Keratinocyte (primary cell): ENCODE data around the gene CKLF. TPM values are rescaled to one million over a fixed set of nuclear protein-coding genes. Genes with fewer than 3 reads are reported as not detected.

Source experiments
- DNase-seq: peaks from one replicate; pipeline ENCODE4 v3.0.0-alpha.2; 2011; ENCODE audit warnings: low read depth, missing footprints, low spot score
- FAIRE-seq: peaks from 2 replicates; lab custom pipeline; 2011; peaks lifted over from hg19 to GRCh38; lab: Jason Lieb, UNC
- H2AFZ ChIP-seq: 2 replicates; pipeline ENCODE4 v1.6.0; 2012; ENCODE audit warnings: low read length, control low read depth, inconsistent platforms; ENCODE audit not compliant: control insufficient read depth
- H3K27ac ChIP-seq: 2 replicates; pipeline ENCODE4 v1.5.1; 2011; ENCODE audit warnings: low read length; ENCODE audit not compliant: control insufficient read depth, insufficient read depth
- H3K27me3 ChIP-seq: 3 replicates; pipeline ENCODE4 v1.6.0; 2011; ENCODE audit warnings: low read length; ENCODE audit not compliant: control insufficient read depth, insufficient read depth; ENCODE audit errors: extremely low read depth
- H3K36me3 ChIP-seq, 2 experiments: 2 replicates in 1 of 2; 3 replicates in 1 of 2; pipeline ENCODE4 v1.5.1; 2011; ENCODE audit warnings: low read length in 2 of 2, mild to moderate bottlenecking in 1 of 2; ENCODE audit not compliant: control insufficient read depth in 2 of 2, insufficient read depth in 2 of 2; ENCODE audit errors: extremely low read depth in 1 of 2
- H3K4me1 ChIP-seq: 3 replicates; pipeline ENCODE4 v1.5.1; 2011; ENCODE audit warnings: low read length; ENCODE audit not compliant: control insufficient read depth, insufficient read depth; ENCODE audit errors: extremely low read depth
- H3K4me2 ChIP-seq: 3 replicates; pipeline ENCODE4 v1.6.0; 2011; ENCODE audit warnings: low read depth, low read length; ENCODE audit not compliant: control insufficient read depth, insufficient read depth; ENCODE audit errors: extremely low read depth
- H3K4me3 ChIP-seq, 3 experiments: fragments of 200-600 bp in 1 of 3; sonication (generic) in 1 of 3; 2 replicates in 2 of 3; 3 replicates in 1 of 3; pipeline ENCODE4 v1.5.1; 2011 to 2016; ENCODE audit warnings: low read length in 3 of 3, mild to moderate bottlenecking in 3 of 3, control low read depth in 2 of 3, inconsistent platforms in 1 of 3, low read depth in 1 of 3, mixed read lengths in 1 of 3, mixed run types in 1 of 3, moderate library complexity in 1 of 3; ENCODE audit not compliant: control insufficient read depth in 2 of 3, insufficient read depth in 2 of 3; ENCODE audit errors: extremely low read depth in 1 of 3
- H3K79me2 ChIP-seq: 2 replicates; pipeline ENCODE4 v1.6.0; 2012; ENCODE audit warnings: low read length; ENCODE audit not compliant: control insufficient read depth, insufficient read depth
- H3K9ac ChIP-seq: 3 replicates; pipeline ENCODE4 v1.6.0; 2011; ENCODE audit warnings: low read length; ENCODE audit not compliant: control insufficient read depth, insufficient read depth; ENCODE audit errors: extremely low read depth
- H3K9me1 ChIP-seq: 3 replicates; pipeline ENCODE4 v1.6.0; 2011; ENCODE audit warnings: low read length; ENCODE audit not compliant: control insufficient read depth, insufficient read depth; ENCODE audit errors: extremely low read depth
- H3K9me3 ChIP-seq: 2 replicates; pipeline ENCODE4 v1.5.1; 2012; ENCODE audit warnings: low read depth, low read length; ENCODE audit not compliant: control insufficient read depth
- H4K20me1 ChIP-seq: 3 replicates; pipeline ENCODE4 v1.6.0; 2011; ENCODE audit warnings: low read length; ENCODE audit not compliant: control insufficient read depth, insufficient read depth; ENCODE audit errors: extremely low read depth
- EZH2 ChIP-seq: IDR thresholded peaks from one replicate; pipeline ENCODE4 v1.6.1; 2012; ENCODE audit warnings: inconsistent platforms, mild to moderate bottlenecking, low read length, moderate library complexity
- dilution Hi-C: fragments of 300-500 bp; cut with MboI; formaldehyde crosslinking; loops from one replicate; pipeline ENCODE4 v1.7.0; 2020; ENCODE audit warnings: low sequenced_read_pairs; ENCODE audit not compliant: extremely low pct_ligation_motif_present
- polyA plus RNA-seq, 5 experiments: library from polyadenylated mRNA; depleted of rRNA in 3 of 5; stranded (reverse) in 3 of 5; stranded (forward) in 1 of 5; unstranded in 1 of 5; fragments of >200 nt; gene quantifications; 1 replicate in 1 of 5; 2 replicates in 3 of 5; 3 replicates in 1 of 5; pipeline versions ENCODE4 v1.2.1 to v1.2.3, GENCODE V29; 2011 to 2012; ENCODE audit warnings: missing spikeins in 2 of 5, low read depth in 1 of 5, low replicate concordance in 1 of 5
- TF ChIP-seq, protein P1 (sequence below), 3 experiments: IDR thresholded peaks in 1 of 3; conservative IDR thresholded peaks in 1 of 3; optimal IDR thresholded peaks in 1 of 3; 2 replicates in 2 of 3; 3 replicates in 1 of 3; pipeline versions ENCODE3 to v1.5.1; 2011; ENCODE audit warnings: low read length in 3 of 3, mild to moderate bottlenecking in 3 of 3, moderate library complexity in 2 of 3, control low read depth in 1 of 3, inconsistent platforms in 1 of 3; ENCODE audit not compliant: insufficient read depth in 2 of 3; ENCODE audit errors: extremely low read depth in 1 of 3

CKLF gene
- polyA plus RNA-seq, 1 donor (not counting 4 experiments of a cell fraction or from before 2014, with no cell fraction given): 38.0 TPM

DNA sequence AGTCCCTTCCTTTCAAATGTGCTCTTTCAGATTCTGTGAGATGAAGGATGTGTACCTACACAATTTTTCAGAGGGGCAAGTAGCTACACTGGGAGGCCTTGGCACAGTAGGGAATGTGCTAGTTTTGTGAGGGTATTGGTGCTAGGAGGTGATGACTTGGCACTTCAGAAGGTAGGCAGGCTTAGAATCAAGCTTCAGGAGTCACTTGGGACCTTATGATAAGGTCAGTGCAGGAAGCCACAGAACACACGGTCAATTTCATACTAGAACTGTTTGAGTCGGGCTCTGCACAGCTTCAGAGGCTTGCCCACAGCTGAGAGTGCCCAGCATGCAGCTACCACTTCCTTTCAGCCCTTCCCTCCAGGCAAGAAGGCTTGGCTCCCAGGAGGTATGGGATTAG lies 20.0 kb downstream of the CKLF start:
- TF ChIP-seq EZH2: no peak
- TF ChIP-seq, protein P1, sequence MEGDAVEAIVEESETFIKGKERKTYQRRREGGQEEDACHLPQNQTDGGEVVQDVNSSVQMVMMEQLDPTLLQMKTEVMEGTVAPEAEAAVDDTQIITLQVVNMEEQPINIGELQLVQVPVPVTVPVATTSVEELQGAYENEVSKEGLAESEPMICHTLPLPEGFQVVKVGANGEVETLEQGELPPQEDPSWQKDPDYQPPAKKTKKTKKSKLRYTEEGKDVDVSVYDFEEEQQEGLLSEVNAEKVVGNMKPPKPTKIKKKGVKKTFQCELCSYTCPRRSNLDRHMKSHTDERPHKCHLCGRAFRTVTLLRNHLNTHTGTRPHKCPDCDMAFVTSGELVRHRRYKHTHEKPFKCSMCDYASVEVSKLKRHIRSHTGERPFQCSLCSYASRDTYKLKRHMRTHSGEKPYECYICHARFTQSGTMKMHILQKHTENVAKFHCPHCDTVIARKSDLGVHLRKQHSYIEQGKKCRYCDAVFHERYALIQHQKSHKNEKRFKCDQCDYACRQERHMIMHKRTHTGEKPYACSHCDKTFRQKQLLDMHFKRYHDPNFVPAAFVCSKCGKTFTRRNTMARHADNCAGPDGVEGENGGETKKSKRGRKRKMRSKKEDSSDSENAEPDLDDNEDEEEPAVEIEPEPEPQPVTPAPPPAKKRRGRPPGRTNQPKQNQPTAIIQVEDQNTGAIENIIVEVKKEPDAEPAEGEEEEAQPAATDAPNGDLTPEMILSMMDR (optimal IDR thresholded peaks at IDR 0.05 in 1 of 3, IDR thresholded peaks at IDR 0.05 in 1 of 3, conservative IDR thresholded peaks at IDR 0.05 in 1 of 3; ENCODE audit: extremely low read depth in 1 of 3, insufficient read depth in 2 of 3, low read length in 3 of 3): no peak
- no peak overlapping the region for H3K9ac ChIP-seq
- H3K9me3 ChIP-seq: no peaks in the 10 kb centered on the region
- no peak overlapping the region for H3K27ac ChIP-seq
- no peak for FAIRE-seq
- H3K27me3 ChIP-seq: no peaks in the 10 kb centered on the region
- H2AFZ ChIP-seq: no peak overlapping the region
- H3K9me1 ChIP-seq: no peaks in the 10 kb centered on the region
- H4K20me1 ChIP-seq: no peaks in the 10 kb centered on the region
- peaks cover 12% of the 10 kb centered on the region for H3K4me1 ChIP-seq
- no peak overlapping the region for H3K4me2 ChIP-seq
- no peak for DNase-seq
- no peaks in the 10 kb centered on the region for H3K79me2 ChIP-seq
- H3K4me3 ChIP-seq: no peak overlapping the region
- dilution Hi-C loops: no loop called here
- H3K36me3 ChIP-seq: no peaks in the 10 kb centered on the region

DNA sequence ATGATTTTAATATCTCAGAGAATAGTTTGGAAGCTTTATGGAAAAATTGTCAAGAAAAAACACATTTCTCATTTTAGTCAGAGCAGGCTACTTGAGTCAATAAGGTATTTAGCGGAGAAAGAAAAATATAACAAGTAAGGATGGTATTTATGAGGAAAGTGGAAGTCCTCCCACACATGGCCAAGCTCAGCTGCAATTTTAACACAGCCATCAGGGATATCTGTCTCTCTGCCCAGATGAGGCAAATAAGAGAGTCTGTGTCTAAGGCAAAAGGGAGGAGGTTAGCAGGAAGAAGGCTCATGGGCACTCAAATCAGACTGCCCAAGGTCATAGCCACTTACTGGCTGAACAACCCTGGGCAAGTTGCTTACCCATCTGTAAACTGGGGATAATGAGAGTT lies 21.7 kb downstream of the CKLF start:
- dilution Hi-C loops: no loop called here
- Histone ChIP-seq H3K9ac (no peak overlapping the region), H3K36me3 (no peaks in the 10 kb centered on the region), H3K4me2 (no peak overlapping the region), H3K4me1 (peaks cover 11% of the 10 kb centered on the region), H4K20me1 (no peaks in the 10 kb centered on the region), H3K27ac (no peak overlapping the region), H2AFZ (no peak overlapping the region), H3K9me3 (no peaks in the 10 kb centered on the region), H3K27me3 (peaks cover 16% of the 10 kb centered on the region), H3K4me3 (no peak overlapping the region), H3K9me1 (no peaks in the 10 kb centered on the region), H3K79me2 (no peaks in the 10 kb centered on the region)
- no peak for TF ChIP-seq EZH2
- TF ChIP-seq, protein P1 (optimal IDR thresholded peaks at IDR 0.05 in 1 of 3, IDR thresholded peaks at IDR 0.05 in 1 of 3, conservative IDR thresholded peaks at IDR 0.05 in 1 of 3; ENCODE audit: extremely low read depth in 1 of 3, insufficient read depth in 2 of 3, low read length in 3 of 3): no peak
- FAIRE-seq (no peak), DNase-seq (no peak)
